ENCODE data around the gene FADS1.

Gene FADS1

DNA sequence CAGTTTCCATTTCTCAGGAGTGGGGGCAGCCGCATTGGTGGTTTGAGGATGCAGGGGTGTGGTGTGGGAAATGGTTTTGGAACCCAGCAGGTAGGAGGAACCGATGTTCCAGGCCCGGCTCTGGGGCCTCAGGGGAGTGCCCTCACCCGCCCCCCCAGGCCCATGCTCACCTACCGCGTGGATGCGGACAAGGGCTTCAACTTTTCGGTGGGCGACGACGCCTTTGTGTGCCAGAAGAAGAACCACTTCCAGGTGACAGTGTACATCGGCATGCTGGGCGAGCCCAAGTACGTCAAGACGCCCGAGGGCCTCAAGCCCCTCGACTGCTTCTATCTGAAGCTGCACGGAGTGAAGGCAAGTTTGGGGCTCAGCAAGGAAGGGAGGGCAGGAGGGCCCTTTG lies 43.0 kb downstream of the FADS1 start:
- no peaks in the 10 kb centered on the region for H3K36me3 ChIP-seq (ENCODE audit: control insufficient read depth in 2 of 2, insufficient read depth in 2 of 2, low read length in 2 of 2)
- no peaks in the 10 kb centered on the region for H3K9me3 ChIP-seq (ENCODE audit: control insufficient read depth in 2 of 2, low read length in 2 of 2)
- no peaks in the 10 kb centered on the region for H3K27me3 ChIP-seq (ENCODE audit: control insufficient read depth in 1 of 2, insufficient read depth in 2 of 2, low read length in 2 of 2)
- H3K9ac ChIP-seq (ENCODE audit: low read length in 2 of 2), result no peak overlapping the region
- H3K4me3 ChIP-seq (ENCODE audit: low read length in 2 of 2), result no peak overlapping the region
- H3K4me1 ChIP-seq (ENCODE audit: control insufficient read depth, insufficient read depth, low read length), result peaks cover 2% of the 10 kb centered on the region
- no peak overlapping the region for H3K27ac ChIP-seq (ENCODE audit: low read length)

DNA sequence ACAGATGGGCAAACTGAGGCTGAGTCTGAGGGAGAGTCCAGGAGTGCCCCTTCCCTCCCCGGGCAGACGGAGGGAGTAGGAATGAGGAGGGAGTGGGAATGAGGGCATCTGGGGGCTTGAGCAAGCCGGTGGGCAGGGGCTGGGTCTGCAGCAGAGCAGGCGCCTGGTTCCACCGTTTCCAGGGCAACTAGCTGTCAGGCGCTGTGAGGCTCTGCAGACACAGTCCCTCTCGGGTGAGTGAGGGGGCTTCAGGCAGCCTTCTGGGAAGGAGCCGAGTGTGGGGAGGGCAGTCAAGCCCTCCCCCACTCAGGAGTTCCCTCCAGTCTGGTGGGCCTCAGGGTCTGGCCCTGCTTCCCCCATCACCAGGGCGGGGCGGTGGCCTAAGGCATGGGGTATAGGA lies 43.4 kb downstream of the FADS1 start:
- H3K9ac ChIP-seq (ENCODE audit: low read length in 2 of 2), result no peak overlapping the region

DNA sequence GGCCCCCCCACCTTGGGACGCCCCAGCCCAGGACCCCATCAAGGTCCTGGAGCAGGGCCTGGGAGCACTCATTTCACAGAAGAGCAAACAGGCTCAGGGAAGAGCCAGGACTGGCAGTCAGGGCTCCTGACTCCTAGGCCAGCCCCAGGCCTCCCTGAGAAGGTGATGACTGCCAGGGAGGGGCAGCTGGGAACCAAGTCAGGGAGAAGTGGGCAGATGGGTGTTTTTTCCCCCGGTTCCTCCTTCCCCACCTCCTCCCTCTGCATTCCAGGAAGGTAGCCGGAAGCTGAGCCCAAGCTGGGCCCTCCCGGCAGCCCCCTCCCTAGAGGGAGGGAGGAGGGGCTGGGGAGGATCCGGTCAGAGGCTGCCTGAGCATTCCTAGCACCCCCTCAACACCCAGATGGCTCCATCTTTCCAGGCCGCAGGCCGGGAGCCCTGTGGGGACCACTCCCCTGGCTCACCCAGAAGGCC lies 44.8 kb downstream of the FADS1 start:
- H3K36me3 ChIP-seq (ENCODE audit: control insufficient read depth in 2 of 2, insufficient read depth in 2 of 2, low read length in 2 of 2), result no peaks in the 10 kb centered on the region
- H3K4me3 ChIP-seq (ENCODE audit: low read length in 2 of 2), result no peak overlapping the region
- H3K27ac ChIP-seq (ENCODE audit: low read length), result no peak overlapping the region
- no peaks in the 10 kb centered on the region for H3K9me3 ChIP-seq (ENCODE audit: control insufficient read depth in 2 of 2, low read length in 2 of 2)
- no peaks in the 10 kb centered on the region for H3K27me3 ChIP-seq (ENCODE audit: control insufficient read depth in 1 of 2, insufficient read depth in 2 of 2, low read length in 2 of 2)
- H3K9ac ChIP-seq (ENCODE audit: low read length in 2 of 2), result no peak overlapping the region
- H3K4me1 ChIP-seq (ENCODE audit: control insufficient read depth, insufficient read depth, low read length), result peaks cover 2% of the 10 kb centered on the region

More for the DNA sequence above, 43.4 kb downstream of the FADS1 start:
- Histone ChIP-seq H3K27me3 (ENCODE audit: control insufficient read depth in 1 of 2, insufficient read depth in 2 of 2, low read length in 2 of 2) (no peaks in the 10 kb centered on the region), H3K27ac (ENCODE audit: low read length) (no peak overlapping the region), H3K36me3 (ENCODE audit: control insufficient read depth in 2 of 2, insufficient read depth in 2 of 2, low read length in 2 of 2) (no peaks in the 10 kb centered on the region), H3K4me1 (ENCODE audit: control insufficient read depth, insufficient read depth, low read length) (peaks cover 2% of the 10 kb centered on the region), H3K4me3 (ENCODE audit: low read length in 2 of 2) (no peak overlapping the region), H3K9me3 (ENCODE audit: control insufficient read depth in 2 of 2, low read length in 2 of 2) (no peaks in the 10 kb centered on the region)

DNA sequence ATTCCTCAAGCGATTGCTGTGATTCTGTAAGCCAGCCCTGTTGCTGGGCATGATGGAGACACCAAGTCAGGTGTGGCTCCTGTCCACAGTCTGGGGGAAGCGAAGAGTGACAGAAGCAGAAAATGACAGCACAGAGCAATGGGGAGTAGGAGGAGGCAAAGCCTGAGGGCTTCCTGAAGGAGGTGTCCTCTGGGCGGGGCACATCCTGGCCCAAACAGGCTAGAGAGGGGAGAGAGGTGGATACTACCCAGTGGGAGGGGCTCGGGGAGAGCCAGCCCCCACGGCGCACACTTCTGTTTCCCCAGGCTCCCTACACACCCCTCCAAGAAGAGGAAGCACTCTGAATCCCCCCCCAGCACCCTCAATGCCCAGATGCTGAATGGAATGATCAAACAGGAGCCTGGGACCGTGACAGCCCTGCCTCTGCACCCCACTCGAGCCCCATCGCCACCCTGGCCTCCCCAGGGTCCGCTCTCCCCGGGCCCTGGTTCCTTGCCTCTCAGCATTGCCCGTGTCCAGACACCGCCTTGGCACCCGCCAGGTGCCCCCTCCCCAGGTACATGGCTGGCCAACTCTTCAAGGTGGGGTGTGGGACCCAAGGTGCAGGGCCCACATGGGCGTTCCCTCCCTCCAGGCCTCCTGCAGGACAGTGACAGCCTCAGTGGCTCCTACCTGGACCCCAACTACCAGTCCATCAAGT lies 45.5 kb downstream of the FADS1 start:
- Histone ChIP-seq H3K27me3 (ENCODE audit: control insufficient read depth in 1 of 2, insufficient read depth in 2 of 2, low read length in 2 of 2) (no peaks in the 10 kb centered on the region), H3K4me3 (ENCODE audit: low read length in 2 of 2) (no peak overlapping the region), H3K9me3 (ENCODE audit: control insufficient read depth in 2 of 2, low read length in 2 of 2) (no peaks in the 10 kb centered on the region), H3K36me3 (ENCODE audit: control insufficient read depth in 2 of 2, insufficient read depth in 2 of 2, low read length in 2 of 2) (no peaks in the 10 kb centered on the region), H3K9ac (ENCODE audit: low read length in 2 of 2) (no peak overlapping the region), H3K4me1 (ENCODE audit: control insufficient read depth, insufficient read depth, low read length) (no peaks in the 10 kb centered on the region), H3K27ac (ENCODE audit: low read length) (no peak overlapping the region)

DNA sequence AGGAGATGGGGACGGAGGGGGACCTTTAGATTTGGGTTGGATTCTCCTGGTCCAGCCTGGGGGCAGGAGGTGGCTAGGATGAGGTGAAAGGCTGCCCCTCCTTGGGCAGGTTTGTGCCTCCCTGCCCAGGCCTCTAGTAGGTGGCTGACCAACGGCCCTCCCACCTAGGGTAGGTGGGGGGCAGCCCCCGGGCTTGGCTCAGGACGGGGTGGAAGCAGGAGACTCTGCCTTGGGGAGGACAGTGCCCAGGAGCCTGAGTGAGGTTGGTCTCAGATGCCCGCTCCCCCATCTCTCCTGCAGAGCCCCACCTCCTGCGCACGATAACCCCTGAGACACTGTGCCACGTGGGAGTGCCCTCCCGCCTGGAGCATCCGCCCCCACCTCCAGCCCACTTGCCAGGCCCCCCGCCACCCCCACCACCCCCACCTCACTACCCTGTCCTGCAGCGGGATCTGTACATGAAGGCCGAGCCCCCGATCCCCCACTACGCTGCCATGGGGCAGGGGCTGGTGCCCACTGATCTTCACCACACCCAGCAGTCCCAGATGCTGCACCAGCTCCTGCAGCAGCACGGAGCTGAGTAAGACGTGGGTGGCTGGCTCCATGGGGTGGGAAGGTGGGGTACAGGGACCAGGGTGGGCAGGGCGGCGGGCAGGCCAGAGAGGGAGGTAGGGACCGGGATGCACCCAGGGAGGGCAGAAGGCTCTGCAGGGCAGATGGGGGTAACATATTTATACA lies 46.7 kb downstream of the FADS1 start:
- H3K27me3 ChIP-seq (ENCODE audit: control insufficient read depth in 1 of 2, insufficient read depth in 2 of 2, low read length in 2 of 2), result no peaks in the 10 kb centered on the region
- no peak overlapping the region for H3K9ac ChIP-seq (ENCODE audit: low read length in 2 of 2)
- H3K27ac ChIP-seq (ENCODE audit: low read length), result no peak overlapping the region
- H3K4me3 ChIP-seq (ENCODE audit: low read length in 2 of 2), result no peak overlapping the region
- H3K36me3 ChIP-seq (ENCODE audit: control insufficient read depth in 2 of 2, insufficient read depth in 2 of 2, low read length in 2 of 2), result no peaks in the 10 kb centered on the region
- H3K4me1 ChIP-seq (ENCODE audit: control insufficient read depth, insufficient read depth, low read length), result no peaks in the 10 kb centered on the region
- no peaks in the 10 kb centered on the region for H3K9me3 ChIP-seq (ENCODE audit: control insufficient read depth in 2 of 2, low read length in 2 of 2)

DNA sequence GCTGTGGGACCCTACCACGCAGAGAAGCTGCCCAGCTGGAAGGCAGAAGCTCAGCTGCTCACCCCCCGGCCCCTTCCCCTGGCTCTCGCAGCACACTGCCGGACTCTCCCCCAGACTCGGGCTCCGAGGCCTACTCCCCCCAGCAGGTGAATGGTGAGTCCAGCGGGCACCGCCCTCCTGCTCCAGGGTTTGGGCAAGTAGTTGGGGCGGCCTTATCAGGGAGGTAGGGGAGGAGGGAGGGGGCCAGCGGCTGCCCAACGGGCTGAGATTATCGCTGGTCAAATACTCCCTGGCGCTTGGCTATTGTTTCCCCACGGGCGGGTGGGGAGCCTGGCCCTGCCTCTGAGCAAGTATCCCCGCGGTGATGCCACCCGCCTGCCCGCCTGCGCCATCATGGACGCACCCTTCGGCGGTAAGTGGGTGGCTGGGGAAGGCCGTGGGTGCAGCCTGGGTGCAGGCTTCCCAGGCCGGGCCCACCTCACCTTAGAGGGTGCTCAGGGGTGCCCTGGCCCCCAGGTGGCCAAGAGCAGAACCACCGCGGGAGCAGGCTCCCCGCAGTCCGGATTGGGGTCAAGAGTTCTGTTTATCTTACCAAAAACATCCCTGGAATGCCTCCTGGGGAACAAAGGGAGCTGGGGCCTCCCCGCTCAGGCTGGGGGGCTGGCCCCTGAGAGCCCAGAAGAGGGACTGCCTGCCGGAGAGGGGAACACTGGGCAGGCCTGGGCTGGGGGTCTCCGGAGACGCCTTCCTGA lies 47.5 kb downstream of the FADS1 start:
- Histone ChIP-seq H3K36me3 (ENCODE audit: control insufficient read depth in 2 of 2, insufficient read depth in 2 of 2, low read length in 2 of 2) (no peaks in the 10 kb centered on the region), H3K9me3 (ENCODE audit: control insufficient read depth in 2 of 2, low read length in 2 of 2) (no peaks in the 10 kb centered on the region), H3K4me3 (ENCODE audit: low read length in 2 of 2) (no peak overlapping the region), H3K27me3 (ENCODE audit: control insufficient read depth in 1 of 2, insufficient read depth in 2 of 2, low read length in 2 of 2) (peaks cover under 1 to 1% of the 10 kb centered on the region in 2 donors), H3K27ac (ENCODE audit: low read length) (no peak overlapping the region), H3K4me1 (ENCODE audit: control insufficient read depth, insufficient read depth, low read length) (no peaks in the 10 kb centered on the region), H3K9ac (ENCODE audit: low read length in 2 of 2) (no peak overlapping the region)

DNA sequence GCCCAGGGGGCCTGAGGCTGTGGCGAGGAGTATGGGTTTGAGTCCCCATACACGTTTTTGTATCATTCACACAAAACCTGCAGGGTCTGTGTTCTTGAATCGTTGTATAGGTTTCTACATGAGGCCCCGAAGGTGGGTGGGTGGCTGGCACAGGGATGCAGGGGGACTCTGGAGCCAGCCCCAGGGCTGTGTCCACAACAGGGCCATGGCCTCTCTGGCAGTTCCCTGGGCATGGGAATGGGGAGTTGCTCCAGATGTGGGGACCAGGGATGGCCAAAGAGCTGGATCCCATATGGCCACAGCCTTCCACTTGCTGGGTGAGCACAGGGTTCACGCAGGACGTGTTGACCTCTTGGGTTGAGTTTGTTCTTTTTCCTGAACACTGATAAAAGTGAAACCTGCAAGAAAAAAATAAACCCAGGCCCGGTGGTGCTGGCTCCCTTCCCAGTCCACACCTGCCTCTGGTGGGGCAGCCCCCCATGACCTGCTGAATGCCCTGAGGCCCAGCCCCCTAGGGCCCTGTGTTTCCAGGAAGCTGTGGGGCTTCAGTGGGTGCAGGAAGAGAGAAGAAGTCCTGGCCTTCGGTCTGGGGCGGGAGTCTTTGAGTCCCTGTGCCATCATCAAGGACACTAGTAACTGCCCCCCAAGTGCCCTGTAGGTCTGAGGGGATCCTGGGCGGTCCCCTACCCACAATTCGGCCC lies 48.3 kb downstream of the FADS1 start:
- H3K4me3 ChIP-seq (ENCODE audit: low read length in 2 of 2), result no peak overlapping the region
- H3K27ac ChIP-seq (ENCODE audit: low read length), result no peak overlapping the region
- H3K27me3 ChIP-seq (ENCODE audit: control insufficient read depth in 1 of 2, insufficient read depth in 2 of 2, low read length in 2 of 2), result peaks cover 2 to 3% of the 10 kb centered on the region in 2 donors
- H3K9me3 ChIP-seq (ENCODE audit: control insufficient read depth in 2 of 2, low read length in 2 of 2), result no peaks in the 10 kb centered on the region
- no peak overlapping the region for H3K9ac ChIP-seq (ENCODE audit: low read length in 2 of 2)
- no peaks in the 10 kb centered on the region for H3K36me3 ChIP-seq (ENCODE audit: control insufficient read depth in 2 of 2, insufficient read depth in 2 of 2, low read length in 2 of 2)
- no peaks in the 10 kb centered on the region for H3K4me1 ChIP-seq (ENCODE audit: control insufficient read depth, insufficient read depth, low read length)

DNA sequence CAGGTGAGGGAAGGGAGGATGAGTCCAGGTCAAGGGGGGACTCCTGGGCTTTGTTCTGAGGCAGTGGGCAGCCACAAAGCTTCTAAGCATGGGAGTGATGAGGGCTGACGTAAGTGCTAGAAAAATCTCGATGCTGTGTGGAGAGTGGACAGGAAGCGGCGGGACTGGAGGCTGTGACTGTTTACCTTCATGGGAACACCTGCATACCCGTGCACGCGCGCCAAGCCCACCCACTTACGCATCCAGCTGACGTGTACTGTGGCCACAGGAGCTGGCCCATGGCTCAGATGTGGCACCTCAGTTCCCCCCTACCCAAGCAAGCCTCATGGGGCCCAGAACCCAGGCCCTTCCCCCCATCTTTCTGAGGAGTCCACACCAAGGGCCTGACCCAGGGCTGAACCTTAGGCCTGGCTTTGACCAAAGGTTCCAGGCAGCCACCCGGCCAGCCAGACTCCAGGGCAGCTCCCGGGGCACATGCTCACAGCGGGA lies 50.4 kb downstream of the FADS1 start:
- Histone ChIP-seq H3K36me3 (ENCODE audit: control insufficient read depth in 2 of 2, insufficient read depth in 2 of 2, low read length in 2 of 2) (no peaks in the 10 kb centered on the region), H3K27me3 (ENCODE audit: control insufficient read depth in 1 of 2, insufficient read depth in 2 of 2, low read length in 2 of 2) (peaks cover 4 to 9% of the 10 kb centered on the region in 2 donors), H3K4me1 (ENCODE audit: control insufficient read depth, insufficient read depth, low read length) (no peaks in the 10 kb centered on the region), H3K9me3 (ENCODE audit: control insufficient read depth in 2 of 2, low read length in 2 of 2) (no peaks in the 10 kb centered on the region), H3K27ac (ENCODE audit: low read length) (no peak overlapping the region), H3K9ac (ENCODE audit: low read length in 2 of 2) (no peak overlapping the region), H3K4me3 (ENCODE audit: low read length in 2 of 2) (no peak overlapping the region)

DNA sequence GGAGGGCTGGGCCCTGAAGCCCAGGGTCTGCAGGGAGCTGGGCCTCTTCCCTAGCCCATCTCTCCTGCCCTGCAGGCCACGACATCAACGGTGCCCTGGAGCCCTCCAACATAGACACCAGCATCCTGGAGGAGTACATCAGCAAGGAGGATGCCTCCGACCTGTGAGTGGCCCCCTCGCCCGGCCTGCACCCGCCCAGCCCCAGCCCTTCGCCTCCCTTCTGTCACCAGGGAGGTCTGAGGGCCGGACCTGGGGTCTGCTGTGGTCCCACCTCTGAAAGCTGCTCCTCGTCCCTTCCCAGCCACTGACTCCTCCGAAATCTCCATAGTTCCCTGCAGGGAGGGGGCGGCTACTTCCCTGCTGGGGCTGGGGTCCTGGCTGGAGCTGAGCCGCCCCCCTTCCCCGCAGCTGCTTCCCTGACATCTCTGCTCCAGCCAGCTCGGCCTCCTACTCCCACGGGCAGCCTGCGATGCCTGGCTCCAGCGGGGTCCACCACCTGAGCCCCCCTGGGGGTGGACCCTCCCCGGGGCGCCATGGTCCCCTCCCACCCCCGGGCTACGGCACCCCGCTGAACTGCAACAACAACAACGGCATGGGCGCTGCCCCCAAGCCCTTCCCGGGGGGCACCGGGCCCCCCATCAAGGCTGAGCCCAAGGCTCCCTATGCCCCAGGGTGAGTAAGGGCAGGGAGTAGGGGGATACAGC lies 51.1 kb downstream of the FADS1 start:
- no peaks in the 10 kb centered on the region for H3K4me1 ChIP-seq (ENCODE audit: control insufficient read depth, insufficient read depth, low read length)
- H3K9ac ChIP-seq (ENCODE audit: low read length in 2 of 2), result no peak overlapping the region

More for the DNA sequence above, 51.1 kb downstream of the FADS1 start:
- Histone ChIP-seq H3K36me3 (ENCODE audit: control insufficient read depth in 2 of 2, insufficient read depth in 2 of 2, low read length in 2 of 2) (no peaks in the 10 kb centered on the region), H3K4me3 (ENCODE audit: low read length in 2 of 2) (no peak overlapping the region), H3K9me3 (ENCODE audit: control insufficient read depth in 2 of 2, low read length in 2 of 2) (no peaks in the 10 kb centered on the region), H3K27ac (ENCODE audit: low read length) (no peak overlapping the region), H3K27me3 (ENCODE audit: control insufficient read depth in 1 of 2, insufficient read depth in 2 of 2, low read length in 2 of 2) (peaks cover 4 to 9% of the 10 kb centered on the region in 2 donors)
